PC-9 (cell line): ENCODE data around the gene SMARCA4. TPM values are rescaled to one million over a fixed set of nuclear protein-coding genes. Genes with fewer than 3 reads are reported as not detected.

Source experiments
- BruUV-seq: library from RNA; stranded (reverse); fragments of 400-500 nt; replicated peaks from 2 replicates; lab custom pipeline; 2021; lab: Mats Ljungman, UMichigan
- CTCF ChIA-PET: fragments of 300-600 bp; sonication (Branson Sonifier 250); formaldehyde crosslinking; loops from one replicate; lab custom pipeline; 2022; ENCODE audit warnings: antibody characterized with exemption; lab: Charles Lee
- POLR2A ChIA-PET: fragments of 300-600 bp; sonication (Branson Sonifier 250); formaldehyde crosslinking; loops from one replicate; lab custom pipeline; 2022; ENCODE audit warnings: antibody characterized with exemption; ENCODE audit not compliant: unreplicated experiment; lab: Charles Lee
- DNase-seq, 2 experiments: peaks; one replicate each; pipeline versions ENCODE4 v3.0.0 to v3.0.0-alpha.2; 2015 to 2022; ENCODE audit warnings: mixed read lengths in 1 of 2
- H2AFZ ChIP-seq: fragments of 200-600 bp; sonication (generic); 2 replicates; pipeline ENCODE4 v1.8.1; 2017; ENCODE audit warnings: antibody characterized with exemption
- H3F3A ChIP-seq: fragments of 200-600 bp; sonication (generic); 2 replicates; pipeline ENCODE4 v1.8.1; 2017; ENCODE audit warnings: antibody characterized with exemption, mild to moderate bottlenecking, low read depth; ENCODE audit not compliant: insufficient read depth
- H3K27ac ChIP-seq: fragments of 200-600 bp; sonication (generic); 2 replicates; pipeline ENCODE4 v1.6.1; 2016; ENCODE audit warnings: mixed run types
- H3K27me3 ChIP-seq: fragments of 200-600 bp; sonication (generic); 2 replicates; pipeline ENCODE4 v1.6.1; 2016; ENCODE audit warnings: low read depth, mixed run types; ENCODE audit not compliant: insufficient read depth
- H3K36me3 ChIP-seq: fragments of 200-600 bp; sonication (generic); 2 replicates; pipeline ENCODE4 v1.6.1; 2016; ENCODE audit warnings: low read depth, mixed run types
- H3K4me1 ChIP-seq: fragments of 200-600 bp; sonication (generic); replicated peaks from 2 replicates; pipeline ENCODE4 v1.6.1; 2016; ENCODE audit warnings: mixed run types; ENCODE audit not compliant: insufficient read depth
- H3K4me2 ChIP-seq: fragments of 200-600 bp; sonication (generic); 2 replicates; pipeline ENCODE4 v1.6.1; 2017; ENCODE audit warnings: mixed run types
- H3K4me3 ChIP-seq: fragments of 200-600 bp; sonication (generic); 2 replicates; pipeline ENCODE4 v1.6.1; 2016; ENCODE audit warnings: mixed run types
- H3K79me2 ChIP-seq: fragments of 200-600 bp; sonication (generic); 2 replicates; pipeline ENCODE4 v1.6.1; 2017; ENCODE audit warnings: low read depth, mixed run types
- H3K9me2 ChIP-seq: fragments of 200-600 bp; sonication (generic); 2 replicates; pipeline ENCODE4 v1.8.1; 2017; ENCODE audit warnings: mild to moderate bottlenecking; ENCODE audit not compliant: insufficient read depth
- H3K9me3 ChIP-seq: fragments of 200-600 bp; sonication (generic); 2 replicates; pipeline ENCODE4 v1.8.1; 2016; ENCODE audit warnings: low read depth; ENCODE audit not compliant: insufficient read depth
- H4K20me1 ChIP-seq: fragments of 200-600 bp; sonication (generic); 2 replicates; pipeline ENCODE4 v1.8.1; 2017; ENCODE audit not compliant: insufficient read depth
- CTCF ChIP-seq: fragments of 200-600 bp; sonication (generic); conservative IDR thresholded peaks from 2 replicates; pipeline ENCODE4 v1.6.1; 2017; ENCODE audit warnings: mixed run types, antibody characterized with exemption, mild to moderate bottlenecking, moderate library complexity
- EZH2 ChIP-seq: fragments of 200-600 bp; sonication (generic); IDR thresholded peaks from 2 replicates; pipeline ENCODE4 v1.8.0; 2017; ENCODE audit warnings: antibody characterized with exemption, low read depth
- intact Hi-C: fragments of 100-400 bp; cut with micrococcal nuclease; formaldehyde crosslinking; loops from one replicate; pipeline ENCODE4 v1.10.0; 2022; ENCODE audit not compliant: unreplicated experiment
- total RNA-seq: library from RNA; stranded (reverse); gene quantifications from 2 replicates; pipeline ENCODE4 v1.2.3, GENCODE V29; 2021

The SMARCA4 gene
- total RNA-seq, 1 experiment from 2014 or later: 136 TPM

- H3K4me1 ChIP-seq: peaks cover 11% of the 10 kb centered on the region
- H3F3A ChIP-seq: peaks cover 42% of the 10 kb centered on the region
- H3K27ac ChIP-seq: no peak overlapping the region
- peaks cover 29% of the 10 kb centered on the region for H3K36me3 ChIP-seq
- intact Hi-C loops: loop anchor here (5.0 kb wide), 1 partner anchor 97 kb away; no protein-coding TSS in a partner anchor
- H3K9me2 ChIP-seq: no peaks in the 10 kb centered on the region
- H2AFZ ChIP-seq: no peak overlapping the region
- peaks cover 25% of the 10 kb centered on the region for H4K20me1 ChIP-seq
- DNase-seq: no peak
- H3K4me3 ChIP-seq: no peak overlapping the region
- BruUV-seq: no TSS peak
- H3K27me3 ChIP-seq: no peaks in the 10 kb centered on the region
- H3K9me3 ChIP-seq: no peaks in the 10 kb centered on the region
- no peak overlapping the region for H3K4me2 ChIP-seq
- CTCF ChIA-PET: interaction anchor here (0.9 kb wide), 1 partner anchor 448 kb away, joined by 3 read pairs; no protein-coding TSS in a partner anchor
- no peak for TF ChIP-seq CTCF
- no peak for TF ChIP-seq EZH2
- 0 out of 2 replicates have a peak, but pooled peaks cover 11% of the 10 kb centered on the region for H3K79me2 ChIP-seq
- POLR2A ChIA-PET: no interaction called here
Observed at GRCh38 chr19:11034449-11035213, 73.8 kb downstream of the SMARCA4 start.

GRCh38 chr19:11035441-11036377 is 74.9 kb downstream of the SMARCA4 start:
- Histone ChIP-seq H3K27me3 (no peaks in the 10 kb centered on the region), H3K4me2 (no peak overlapping the region), H3K4me1 (peaks cover 11% of the 10 kb centered on the region), H3K79me2 (0 out of 2 replicates have a peak, but pooled peaks cover 11% of the 10 kb centered on the region), H3K4me3 (no peak overlapping the region), H3F3A (peaks cover 38% of the 10 kb centered on the region), H3K27ac (peak overlapping the region; percentile 28), H2AFZ (no peak overlapping the region), H4K20me1 (peaks cover 25% of the 10 kb centered on the region), H3K36me3 (peaks cover 31% of the 10 kb centered on the region), H3K9me3 (no peaks in the 10 kb centered on the region), H3K9me2 (no peaks in the 10 kb centered on the region)
- BruUV-seq: no TSS peak
- peak; percentile 94 to 96 for DNase-seq
- POLR2A ChIA-PET: interaction anchor here (0.6 kb wide), 2 partner anchors 59 to 550 kb away, joined by 3 to 4 read pairs; no protein-coding TSS in a partner anchor
- intact Hi-C loops: loop anchor here (1.0 to 5.0 kb wide), 5 partner anchors 17 to 168 kb away; no protein-coding TSS in a partner anchor
- TF ChIP-seq CTCF (peak; percentile 96), EZH2 (no peak)
- CTCF ChIA-PET: interaction anchor here (0.7 to 1.4 kb wide), 5 partner anchors 56 to 447 kb away, joined by 3 to 16 read pairs (median 3); no protein-coding TSS in a partner anchor

- intact Hi-C loops: loop anchor here (5.0 kb wide), 1 partner anchor 101 kb away; no protein-coding TSS in a partner anchor
- Histone ChIP-seq H3K4me3 (no peak overlapping the region), H3K27me3 (no peaks in the 10 kb centered on the region), H3K36me3 (peaks cover 23% of the 10 kb centered on the region), H3K4me1 (peaks cover 11% of the 10 kb centered on the region), H3F3A (peaks cover 46% of the 10 kb centered on the region), H4K20me1 (peaks cover 25% of the 10 kb centered on the region), H2AFZ (no peak overlapping the region), H3K9me2 (no peaks in the 10 kb centered on the region), H3K4me2 (no peak overlapping the region), H3K9me3 (no peaks in the 10 kb centered on the region), H3K79me2 (0 out of 2 replicates have a peak, but pooled peaks cover 11% of the 10 kb centered on the region), H3K27ac (no peak overlapping the region)
- ChIA-PET POLR2A (interaction anchor here (0.5 kb wide), 1 partner anchor 91 kb away, joined by 4 read pairs; no protein-coding TSS in a partner anchor), CTCF (interaction anchor here (0.6 kb wide), 2 partner anchors 50 to 167 kb away, joined by 3 to 9 read pairs; no protein-coding TSS in a partner anchor)
- TF ChIP-seq EZH2: no peak
- no peak for TF ChIP-seq CTCF
- DNase-seq: no peak
- no TSS peak for BruUV-seq
Observed at GRCh38 chr19:11038511-11038910, 77.7 kb downstream of the SMARCA4 start.
